Hematopoietic multipotent progenitor cell treated with erythropoietin and hydrocortisone succinate and interleukin-3 and kit ligand, for 15 days (in vitro differentiated cells): ENCODE data around the gene GPC6.

Experiments used
- DNase-seq: peaks from one replicate; pipeline ENCODE4 v3.0.0-alpha.2; 2015; ENCODE audit warnings: low spot score

The GPC6 gene

GRCh38 chr13:93685900-93686299 is 459.3 kb downstream of the GPC6 start:
- DNase-seq, result no peak

GRCh38 chr13:93686399-93686798 is 459.8 kb downstream of the GPC6 start:
- no peak for DNase-seq

GRCh38 chr13:93687261-93687660 is 460.7 kb downstream of the GPC6 start:
- DNase-seq, result no peak

- no peak for DNase-seq
Observed at GRCh38 chr13:93689333-93689732, 462.7 kb downstream of the GPC6 start.

GRCh38 chr13:93690139-93690538 is 463.5 kb downstream of the GPC6 start:
- DNase-seq, result no peak

- DNase-seq, result no peak
Observed at GRCh38 chr13:93698016-93698613, 471.5 kb downstream of the GPC6 start.

GRCh38 chr13:93700115-93700514 is 473.5 kb downstream of the GPC6 start:
- no peak for DNase-seq

GRCh38 chr13:93708308-93709075 is 481.9 kb downstream of the GPC6 start:
- DNase-seq, result no peak

- no peak for DNase-seq
Observed at GRCh38 chr13:93709506-93710244, 483.1 kb downstream of the GPC6 start.

GRCh38 chr13:93714171-93714570 is 487.6 kb downstream of the GPC6 start:
- no peak for DNase-seq

- DNase-seq, result no peak
Observed at GRCh38 chr13:93715866-93716265, 489.3 kb downstream of the GPC6 start.

- no peak for DNase-seq
Observed at GRCh38 chr13:93716623-93717022, 490.0 kb downstream of the GPC6 start.

- no peak for DNase-seq
Observed at GRCh38 chr13:93721483-93721882, 494.9 kb downstream of the GPC6 start.

- DNase-seq, result no peak
Observed at GRCh38 chr13:93723316-93723715, 496.7 kb downstream of the GPC6 start.

GRCh38 chr13:93724187-93724586 is 497.6 kb downstream of the GPC6 start:
- DNase-seq, result no peak

- no peak for DNase-seq
Observed at GRCh38 chr13:93726173-93726957, 499.8 kb downstream of the GPC6 start.

GRCh38 chr13:93727211-93728141 is 500.9 kb downstream of the GPC6 start:
- DNase-seq, result no peak

- no peak for DNase-seq
Observed at GRCh38 chr13:93729383-93729782, 502.8 kb downstream of the GPC6 start.

GRCh38 chr13:93730780-93731179 is 504.2 kb downstream of the GPC6 start:
- no peak for DNase-seq

GRCh38 chr13:93732186-93732585 is 505.6 kb downstream of the GPC6 start:
- DNase-seq, result no peak

GRCh38 chr13:93736081-93736480 is 509.5 kb downstream of the GPC6 start:
- no peak for DNase-seq
